ENCODE data around the gene TMEM245.
A peak's percentile ranks its signal among the peaks of the same experiment; 100 is the strongest.

TMEM245 gene

DNA sequence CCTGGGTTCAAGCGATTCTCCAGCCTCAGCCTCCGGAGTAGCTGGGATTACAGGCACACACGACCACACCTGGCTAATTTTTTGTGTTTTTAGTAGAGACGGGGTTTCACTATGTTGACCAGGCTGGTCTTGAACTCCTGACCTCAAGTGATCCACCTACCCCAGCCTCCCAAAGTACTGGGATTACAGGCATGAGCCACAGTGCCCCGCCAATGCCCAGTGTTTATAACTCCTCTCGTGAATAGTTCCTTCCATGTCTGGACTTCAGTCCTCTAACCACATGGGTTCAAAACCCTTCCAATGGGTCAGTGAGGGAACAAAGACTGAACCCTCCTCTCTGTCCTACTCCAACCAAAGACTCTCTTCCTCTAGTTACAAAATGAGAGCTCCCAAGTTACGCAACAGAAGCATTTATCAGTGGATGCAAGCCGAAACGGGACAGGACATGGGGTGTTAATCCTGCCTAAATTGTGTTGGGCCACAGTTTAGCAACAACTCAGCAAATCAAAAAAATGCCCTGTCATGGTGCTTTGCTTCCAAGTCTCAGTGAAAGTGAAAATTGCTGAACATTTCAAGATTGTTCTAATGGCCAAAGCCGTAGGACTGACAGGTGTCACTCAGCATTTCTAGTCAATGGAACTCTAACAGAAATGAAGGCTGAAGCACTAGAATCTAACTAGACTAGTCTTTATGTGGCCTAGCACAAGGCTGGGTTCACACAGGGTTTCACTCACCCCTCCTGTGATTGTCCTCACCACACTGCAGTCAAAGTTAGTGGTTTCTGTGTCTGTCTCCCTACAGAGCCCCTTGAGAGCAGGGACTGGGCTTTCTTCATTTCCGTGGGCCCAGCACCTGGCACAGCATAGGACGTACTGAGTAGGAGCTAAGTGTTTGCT is 3.2 kb upstream of the TMEM245 start:
- no peak for DNase-seq (ENCODE audit: low spot score in 2 of 2)
- H3K4me3 ChIP-seq, result no peak overlapping the region
- no peaks in the 10 kb centered on the region; the same call in 1 of the 2 replicates for H3K36me3 ChIP-seq (replicated peaks)
- H3K27me3 ChIP-seq (ENCODE audit: low read depth), result no peaks in the 10 kb centered on the region
- H3K4me1 ChIP-seq, result peaks cover 14% of the 10 kb centered on the region
- in situ Hi-C loops (cut with MboI; ENCODE audit: low sequenced_read_pairs), result no loop called here
- no peaks in the 10 kb centered on the region for H3K9me3 ChIP-seq

DNA sequence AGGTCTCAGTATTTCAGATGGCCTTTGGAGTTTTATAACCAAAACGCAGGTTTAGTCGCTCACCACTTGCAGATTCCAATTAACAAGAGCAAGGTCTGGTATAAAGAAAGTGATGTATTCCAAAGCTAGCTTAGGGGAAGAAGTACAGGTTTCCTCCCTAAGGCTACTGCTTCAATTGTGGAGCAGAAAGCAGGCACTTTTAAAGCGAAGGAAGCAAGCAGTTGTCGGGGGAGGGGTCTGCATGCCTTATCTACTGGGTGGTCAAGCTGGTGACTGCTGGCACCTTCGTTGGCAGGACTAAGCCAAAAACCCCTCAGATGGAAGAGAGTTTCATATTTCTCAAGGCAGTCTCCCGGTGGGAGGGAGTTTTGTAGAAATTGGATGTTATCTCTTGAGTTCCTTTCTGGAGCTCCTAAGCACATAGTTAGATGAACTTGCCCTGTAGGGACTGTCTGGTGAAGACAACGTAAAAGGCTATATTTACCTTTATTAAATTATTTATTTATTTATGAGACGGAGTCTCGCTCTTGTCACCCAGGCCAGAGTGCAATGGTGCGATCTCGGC is 1.6 kb upstream of the TMEM245 start:
- Histone ChIP-seq H3K27me3 (ENCODE audit: low read depth) (no peaks in the 10 kb centered on the region), H3K4me1 (peaks cover 21% of the 10 kb centered on the region), H3K36me3 (replicated peaks) (no peaks in the 10 kb centered on the region; the same call in none of the 2 replicates), H3K4me3 (no peak overlapping the region), H3K9me3 (no peaks in the 10 kb centered on the region)
- DNase-seq (ENCODE audit: low spot score in 2 of 2), result no peak
- in situ Hi-C loops (cut with MboI; ENCODE audit: low sequenced_read_pairs), result no loop called here

- peaks cover 25% of the 10 kb centered on the region for H3K4me1 ChIP-seq
- in situ Hi-C loops (cut with MboI; ENCODE audit: low sequenced_read_pairs), result no loop called here
- DNase-seq (ENCODE audit: low spot score in 2 of 2), result no peak
- no peaks in the 10 kb centered on the region; the same call in none of the 2 replicates for H3K36me3 ChIP-seq (replicated peaks)
- H3K9me3 ChIP-seq, result no peaks in the 10 kb centered on the region
- H3K4me3 ChIP-seq, result peak overlapping the region; percentile 9
- H3K27me3 ChIP-seq (ENCODE audit: low read depth), result no peaks in the 10 kb centered on the region
Measured at GRCh38 chr9:109120204-109120789, 550 bp upstream of the TMEM245 start.

- Histone ChIP-seq H3K9me3 (no peaks in the 10 kb centered on the region), H3K4me3 (peak overlapping the region; percentile 76), H3K4me1 (peaks cover 39% of the 10 kb centered on the region), H3K27me3 (ENCODE audit: low read depth) (no peaks in the 10 kb centered on the region), H3K36me3 (replicated peaks) (no peaks in the 10 kb centered on the region; the same call in none of the 2 replicates)
- in situ Hi-C loops (cut with MboI; ENCODE audit: low sequenced_read_pairs), result no loop called here
- peak in 1 of 2 experiments; percentile 43 for DNase-seq (ENCODE audit: low spot score in 2 of 2)
Measured at GRCh38 chr9:109118808-109119438, 824 bp downstream of the TMEM245 start.

DNA sequence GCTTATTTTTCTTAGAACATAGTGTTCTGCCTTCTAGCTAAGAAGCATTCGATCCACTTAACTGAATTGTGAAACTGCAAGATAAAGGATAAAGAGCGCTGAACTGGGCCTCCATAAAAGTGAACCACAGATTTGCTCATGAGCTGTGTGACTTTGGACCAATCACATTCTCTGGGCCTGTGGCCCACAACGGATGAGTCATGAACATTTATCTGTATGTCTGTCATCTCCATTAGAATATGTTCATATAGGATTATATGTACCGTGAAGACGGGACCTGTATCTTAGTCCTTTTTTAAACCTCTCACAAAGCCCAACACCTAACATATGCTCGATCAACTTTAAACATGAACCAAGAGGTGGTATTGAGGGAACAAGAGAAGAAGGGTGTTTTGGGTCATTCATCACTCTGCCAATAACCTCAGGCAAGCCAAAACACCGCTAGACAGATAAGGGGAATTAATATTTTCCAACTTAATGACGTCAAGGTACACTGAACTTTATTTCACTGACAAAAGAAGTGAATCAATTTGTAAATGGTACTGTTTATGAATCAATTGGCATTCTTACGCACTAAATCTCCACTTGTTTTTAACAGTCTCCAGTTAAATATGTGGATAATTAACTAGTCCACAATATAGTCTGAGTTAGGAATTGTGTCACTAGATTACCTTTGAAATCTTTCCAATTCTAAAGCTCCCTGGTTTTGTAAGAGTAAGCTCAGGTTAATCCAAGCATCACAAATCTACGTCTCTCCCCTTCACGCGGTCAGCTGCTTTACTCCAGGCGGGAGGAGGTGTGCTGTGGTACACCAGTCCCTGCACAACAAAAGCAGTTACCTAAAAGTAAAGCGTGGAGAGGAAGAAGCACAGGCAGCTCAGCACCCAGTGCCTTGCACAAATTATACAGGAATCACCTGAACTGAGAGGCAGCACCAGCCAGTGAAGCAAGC is 1.6 kb downstream of the TMEM245 start:
- Histone ChIP-seq H3K36me3 (replicated peaks) (no peaks in the 10 kb centered on the region; the same call in none of the 2 replicates), H3K4me3 (peak overlapping the region; percentile 76), H3K9me3 (no peaks in the 10 kb centered on the region), H3K27me3 (ENCODE audit: low read depth) (no peaks in the 10 kb centered on the region), H3K4me1 (peaks cover 47% of the 10 kb centered on the region)
- peak; percentile 49 to 50 for DNase-seq (ENCODE audit: low spot score in 2 of 2)
- in situ Hi-C loops (cut with MboI; ENCODE audit: low sequenced_read_pairs), result no loop called here

DNA sequence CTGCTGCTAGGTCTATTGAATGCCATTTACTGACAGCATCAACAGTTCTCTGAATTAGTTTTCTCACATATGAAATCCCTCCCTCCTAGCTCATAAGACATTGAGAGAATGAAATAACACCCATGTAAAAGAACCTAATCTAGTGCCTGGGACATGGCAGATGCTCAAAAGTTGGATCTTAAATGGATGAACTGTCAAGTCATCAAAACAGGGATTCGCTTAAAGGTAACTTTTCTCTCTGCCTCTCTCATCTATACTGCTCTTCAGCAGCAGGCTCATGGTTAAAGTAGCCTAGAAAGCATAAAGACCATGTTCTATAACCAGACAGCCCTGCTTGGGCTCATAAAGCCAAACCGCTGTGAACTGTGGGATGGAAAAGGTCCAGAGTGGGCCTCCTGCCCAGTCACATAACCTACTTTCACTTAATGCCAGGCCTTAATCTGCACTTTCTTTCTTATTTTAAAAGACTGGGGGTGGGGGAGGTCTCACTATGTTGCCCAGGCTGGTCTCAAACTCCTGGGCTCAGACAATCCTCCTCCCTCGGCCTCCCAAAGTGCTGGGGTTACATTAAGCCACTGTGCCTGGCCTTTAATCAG is 3.7 kb downstream of the TMEM245 start:
- DNase-seq (ENCODE audit: low spot score in 2 of 2), result no peak
- H3K36me3 ChIP-seq (replicated peaks), result no peaks in the 10 kb centered on the region; the same call in none of the 2 replicates
- peaks cover 65% of the 10 kb centered on the region for H3K4me1 ChIP-seq
- no peaks in the 10 kb centered on the region for H3K9me3 ChIP-seq
- no peaks in the 10 kb centered on the region for H3K27me3 ChIP-seq (ENCODE audit: low read depth)
- H3K4me3 ChIP-seq, result no peak overlapping the region
- in situ Hi-C loops (cut with MboI; ENCODE audit: low sequenced_read_pairs), result no loop called here

DNA sequence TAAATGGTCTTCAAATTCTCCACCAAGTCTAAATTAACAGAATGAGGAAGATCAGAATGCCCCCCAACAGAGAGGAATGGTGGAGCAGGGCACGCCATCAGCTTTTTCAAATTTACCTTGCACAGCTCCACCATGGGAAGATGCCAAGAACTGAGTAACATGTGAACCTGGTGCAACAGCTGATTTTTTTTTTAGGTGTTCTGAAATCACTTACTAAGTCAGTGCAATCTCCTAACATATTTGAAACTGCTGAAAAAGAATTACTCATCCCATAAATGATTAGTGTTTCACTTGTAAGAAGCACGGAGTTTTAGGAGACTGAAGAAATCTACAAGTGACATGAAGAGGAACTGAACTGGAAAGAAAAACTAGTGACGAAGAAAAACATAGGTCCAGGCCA is 5.1 kb downstream of the TMEM245 start:
- Histone ChIP-seq H3K9me3 (no peaks in the 10 kb centered on the region), H3K36me3 (replicated peaks) (no peaks in the 10 kb centered on the region; the same call in none of the 2 replicates), H3K4me3 (no peak overlapping the region), H3K4me1 (peaks cover 69% of the 10 kb centered on the region), H3K27me3 (ENCODE audit: low read depth) (no peaks in the 10 kb centered on the region)
- in situ Hi-C loops (cut with MboI; ENCODE audit: low sequenced_read_pairs), result no loop called here
- DNase-seq (ENCODE audit: low spot score in 2 of 2), result no peak

GRCh38 chr9:109113892-109114609 is 5.7 kb downstream of the TMEM245 start:
- Histone ChIP-seq H3K36me3 (replicated peaks) (no peaks in the 10 kb centered on the region; the same call in 1 of the 2 replicates), H3K4me3 (no peak overlapping the region), H3K4me1 (peaks cover 75% of the 10 kb centered on the region), H3K27me3 (ENCODE audit: low read depth) (no peaks in the 10 kb centered on the region), H3K9me3 (no peaks in the 10 kb centered on the region)
- DNase-seq (ENCODE audit: low spot score in 2 of 2), result no peak
- in situ Hi-C loops (cut with MboI; ENCODE audit: low sequenced_read_pairs), result no loop called here

- no peaks in the 10 kb centered on the region; the same call in 1 of the 2 replicates for H3K36me3 ChIP-seq (replicated peaks)
- H3K27me3 ChIP-seq (ENCODE audit: low read depth), result no peaks in the 10 kb centered on the region
- H3K4me3 ChIP-seq, result no peak overlapping the region
- peaks cover 83% of the 10 kb centered on the region for H3K4me1 ChIP-seq
- no peaks in the 10 kb centered on the region for H3K9me3 ChIP-seq
- in situ Hi-C loops (cut with MboI; ENCODE audit: low sequenced_read_pairs), result no loop called here
- DNase-seq (ENCODE audit: low spot score in 2 of 2), result no peak
Measured at GRCh38 chr9:109113254-109113653, 6.5 kb downstream of the TMEM245 start.

DNA sequence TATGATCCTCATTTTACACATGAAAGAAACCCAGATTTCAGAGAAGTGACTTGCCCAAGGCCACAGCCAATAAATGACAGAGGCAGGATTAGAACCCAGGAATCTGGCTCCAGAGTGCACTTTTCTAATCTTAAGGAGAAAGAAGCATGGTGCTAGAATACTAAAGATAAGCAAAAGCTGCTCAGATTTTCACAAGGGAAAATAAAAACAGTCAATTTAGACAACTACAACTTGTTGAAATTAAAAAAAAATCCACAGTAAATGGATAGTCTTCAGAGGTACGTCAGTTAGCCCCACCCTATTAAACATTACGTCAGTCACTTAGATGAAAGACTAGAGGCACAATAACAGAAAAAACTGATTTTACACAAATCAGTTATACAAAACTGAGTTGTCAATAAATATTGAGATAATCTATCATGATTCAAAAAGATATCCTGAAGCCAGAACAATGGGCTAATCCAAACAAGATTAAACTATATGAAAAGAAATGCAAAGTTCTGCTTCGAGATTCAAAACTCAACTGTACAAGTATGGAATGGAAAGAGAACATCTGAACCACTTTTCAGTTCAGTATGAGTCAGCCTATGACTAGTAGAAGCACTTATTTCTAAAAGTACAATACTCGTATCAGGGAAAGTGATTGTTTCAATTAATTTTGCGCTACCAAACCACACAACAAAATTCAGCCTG is 9.3 kb downstream of the TMEM245 start:
- Histone ChIP-seq H3K9me3 (no peaks in the 10 kb centered on the region), H3K4me3 (no peak overlapping the region; the same call in 1 of the 2 replicates), H3K4me1 (peaks cover 77% of the 10 kb centered on the region), H3K36me3 (replicated peaks) (peaks cover 4% of the 10 kb centered on the region), H3K27me3 (ENCODE audit: low read depth) (no peaks in the 10 kb centered on the region)
- in situ Hi-C loops (cut with MboI; ENCODE audit: low sequenced_read_pairs), result no loop called here
- DNase-seq (ENCODE audit: low spot score in 2 of 2), result peak; percentile 42 to 84

GRCh38 chr9:109109967-109110328 is 9.8 kb downstream of the TMEM245 start:
- no peak for DNase-seq (ENCODE audit: low spot score in 2 of 2)
- no peaks in the 10 kb centered on the region for H3K27me3 ChIP-seq (ENCODE audit: low read depth)
- peaks cover 9% of the 10 kb centered on the region for H3K36me3 ChIP-seq (replicated peaks)
- in situ Hi-C loops (cut with MboI; ENCODE audit: low sequenced_read_pairs), result loop anchor here (10.0 kb wide), 1 partner anchor 205 kb away; no protein-coding TSS in a partner anchor
- no peaks in the 10 kb centered on the region for H3K9me3 ChIP-seq
- H3K4me3 ChIP-seq, result no peak overlapping the region
- peaks cover 74% of the 10 kb centered on the region for H3K4me1 ChIP-seq
